ENCODE results near the gene HMSD. TPM values are rescaled to one million over a fixed set of nuclear protein-coding genes. Genes with fewer than 3 reads are reported as not detected.

HMSD gene
- total RNA-seq, 4 donors from 2014 or later: not detected

DNA sequence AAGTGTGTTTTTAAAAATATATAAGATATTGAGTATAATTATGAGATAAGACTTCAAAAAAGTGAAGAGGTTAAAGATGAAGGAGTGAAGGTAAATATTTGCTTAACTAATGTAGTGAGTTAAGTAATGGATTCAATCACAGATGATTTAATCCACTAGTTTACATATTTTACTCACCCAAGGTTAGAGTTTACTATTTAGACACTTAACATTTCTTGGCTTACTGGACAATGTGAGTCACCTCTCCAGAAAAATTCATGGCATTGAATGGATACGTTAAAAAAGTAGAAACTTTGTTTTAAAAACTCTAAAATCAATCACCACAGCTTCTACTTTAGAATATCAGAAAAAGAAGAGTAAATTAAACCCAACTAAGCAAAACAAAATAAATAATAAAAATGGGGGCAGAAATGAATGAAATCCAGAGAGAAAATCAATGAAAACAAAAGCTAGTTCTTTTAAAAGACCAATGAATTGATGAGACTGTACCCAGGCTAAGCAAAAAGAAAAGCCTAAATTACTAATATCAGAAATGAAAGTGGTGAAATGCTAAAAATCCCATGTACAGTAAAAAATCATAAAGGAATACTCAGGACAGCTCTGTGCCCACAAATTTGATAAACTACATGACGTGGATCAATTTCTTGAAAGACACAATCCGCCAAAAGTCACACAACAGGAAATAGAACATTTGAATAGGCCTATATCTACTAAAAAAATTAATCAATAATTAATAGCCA is 1.9 kb upstream of the HMSD start:
- no peak for ATAC-seq
- Histone ChIP-seq H3K27ac (no peak overlapping the region), H3K27me3 (peaks cover 0 to 10% (median 10%) of the 10 kb centered on the region in 3 donors), H3K36me3 (no peaks in the 10 kb centered on the region), H3K4me1 (no peaks in the 10 kb centered on the region), H3K9me3 (no peaks in the 10 kb centered on the region), H3K4me3 (no peak overlapping the region)
- intact Hi-C loops (cut with DNase I; ENCODE audit: low total_unique reads) (no loop called here), in situ Hi-C loops (cut with MboI; ENCODE audit: low sequenced_read_pairs in 4 of 4) (loop anchor here in 1 of 4 donors (25.0 kb wide), 1 partner anchor 110 kb away; no protein-coding TSS in a partner anchor)
- DNase-seq: no peak
- TF ChIP-seq POLR2A (IDR thresholded peaks at IDR 0.05) (no peak), CTCF (IDR thresholded peaks at IDR 0.05 in 4 of 5, conservative IDR thresholded peaks at IDR 0.05 in 1 of 5) (no peak)

GRCh38 chr18:63951302-63951705 is 2.2 kb downstream of the HMSD start:
- Histone ChIP-seq H3K27me3 (peaks cover 0 to 6% (median 4%) of the 10 kb centered on the region in 3 donors), H3K36me3 (no peaks in the 10 kb centered on the region), H3K9me3 (no peaks in the 10 kb centered on the region), H3K4me1 (no peaks in the 10 kb centered on the region), H3K27ac (no peak overlapping the region), H3K4me3 (no peak overlapping the region)
- intact Hi-C loops (cut with DNase I; ENCODE audit: low total_unique reads) (no loop called here), in situ Hi-C loops (cut with MboI; ENCODE audit: low sequenced_read_pairs in 4 of 4) (no loop called here)
- DNase-seq: no peak
- ATAC-seq: no peak
- no peak for TF ChIP-seq POLR2A (IDR thresholded peaks at IDR 0.05)
- no peak for TF ChIP-seq CTCF (IDR thresholded peaks at IDR 0.05 in 4 of 5, conservative IDR thresholded peaks at IDR 0.05 in 1 of 5)

GRCh38 chr18:63953811-63954210 is 4.7 kb downstream of the HMSD start:
- Histone ChIP-seq H3K4me1 (no peaks in the 10 kb centered on the region), H3K27me3 (peaks cover 0 to 4% (median 3%) of the 10 kb centered on the region in 3 donors), H3K36me3 (no peaks in the 10 kb centered on the region), H3K27ac (no peak overlapping the region), H3K4me3 (no peak overlapping the region), H3K9me3 (no peaks in the 10 kb centered on the region)
- no peak for ATAC-seq
- in situ Hi-C loops (cut with MboI; ENCODE audit: low sequenced_read_pairs in 4 of 4) (no loop called here), intact Hi-C loops (cut with DNase I; ENCODE audit: low total_unique reads) (no loop called here)
- DNase-seq: no peak
- TF ChIP-seq CTCF (IDR thresholded peaks at IDR 0.05 in 4 of 5, conservative IDR thresholded peaks at IDR 0.05 in 1 of 5) (no peak), POLR2A (IDR thresholded peaks at IDR 0.05) (no peak)

- Histone ChIP-seq H3K4me3 (no peak overlapping the region), H3K27me3 (peaks cover 0 to 3% (median 0%) of the 10 kb centered on the region in 3 donors), H3K36me3 (no peaks in the 10 kb centered on the region), H3K9me3 (no peaks in the 10 kb centered on the region), H3K27ac (no peak overlapping the region), H3K4me1 (no peaks in the 10 kb centered on the region)
- DNase-seq (no peak), ATAC-seq (no peak)
- TF ChIP-seq CTCF (IDR thresholded peaks at IDR 0.05 in 4 of 5, conservative IDR thresholded peaks at IDR 0.05 in 1 of 5) (no peak), POLR2A (IDR thresholded peaks at IDR 0.05) (no peak)
- intact Hi-C loops (cut with DNase I; ENCODE audit: low total_unique reads): no loop called here
- in situ Hi-C loops (cut with MboI; ENCODE audit: low sequenced_read_pairs in 4 of 4): no loop called here
Observed at GRCh38 chr18:63956755-63957154, 7.7 kb downstream of the HMSD start.

Data from gastrocnemius medialis (tissue), 4 donors.